HG02571 (cell line): Measurements from ENCODE around the gene CST1.
"Not testable (repeated sequence)": the region's sequence is repeated elsewhere in the genome, so short reads cannot be mapped to it uniquely, and the experiment has no call there.

Experiments
- ATAC-seq: cut with Tn5 transposase; IDR thresholded peaks from one replicate; pipeline ENCODE4 v1.9.1; 2021; ENCODE audit warnings: mild to moderate bottlenecking, moderate library complexity; ENCODE audit not compliant: unreplicated experiment

The CST1 gene

DNA sequence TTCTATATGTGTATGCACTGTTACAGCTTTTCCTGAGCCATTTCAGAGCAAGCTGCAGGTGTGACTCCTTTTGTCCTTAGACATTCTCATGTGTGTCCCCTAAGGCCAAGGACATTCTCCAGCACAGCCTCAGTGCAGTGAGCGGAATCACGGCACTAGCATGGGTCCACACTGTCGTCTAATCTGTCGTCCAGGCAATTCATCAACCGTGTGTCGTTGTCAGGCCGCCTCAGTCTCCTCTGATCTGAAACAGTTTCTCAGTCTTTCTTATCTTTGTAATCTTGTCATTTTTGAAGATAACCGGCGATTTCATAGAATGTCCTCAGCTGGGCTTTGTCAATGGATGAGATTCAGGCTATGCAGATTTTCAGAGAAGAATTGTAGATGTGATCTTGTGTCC, 31.4 kb downstream of the CST1 start:
- not testable (repeated sequence) for ATAC-seq

DNA sequence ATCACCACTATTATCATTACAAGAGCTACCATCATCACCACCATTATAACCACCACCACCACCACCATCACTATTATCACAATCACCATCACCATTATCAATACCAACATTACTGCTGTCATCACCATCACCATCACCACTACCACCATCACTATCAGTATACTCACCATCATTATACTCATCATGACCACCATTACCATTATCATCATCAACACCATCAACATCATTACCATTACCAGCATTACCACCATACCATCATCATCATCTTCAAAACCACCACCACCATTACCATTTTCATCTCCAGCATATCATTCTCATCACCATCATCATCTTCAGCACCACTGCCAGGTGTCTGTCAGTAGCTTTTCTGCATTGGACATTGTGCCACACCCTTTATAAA, 39.0 kb downstream of the CST1 start:
- ATAC-seq: not testable (repeated sequence)

DNA sequence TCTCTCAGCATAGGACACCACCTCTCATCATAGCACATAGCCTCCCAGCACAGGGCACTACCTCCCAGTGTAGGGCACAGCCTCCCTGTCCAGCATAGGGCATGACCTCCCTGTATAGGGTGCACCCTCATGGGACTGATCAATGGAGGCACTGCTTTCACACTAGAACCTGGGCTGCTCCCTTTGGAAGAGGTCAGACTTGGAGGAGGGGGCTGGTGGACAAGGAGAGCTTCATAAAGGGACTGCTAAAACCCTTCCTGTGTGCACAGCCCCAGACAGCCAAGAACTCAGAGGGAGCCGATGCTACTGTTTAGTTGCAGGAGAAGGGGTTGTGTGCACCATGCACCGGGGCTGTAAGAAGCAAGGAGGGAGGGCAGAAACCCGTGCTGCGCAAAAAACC, 40.0 kb downstream of the CST1 start:
- ATAC-seq: no peak

DNA sequence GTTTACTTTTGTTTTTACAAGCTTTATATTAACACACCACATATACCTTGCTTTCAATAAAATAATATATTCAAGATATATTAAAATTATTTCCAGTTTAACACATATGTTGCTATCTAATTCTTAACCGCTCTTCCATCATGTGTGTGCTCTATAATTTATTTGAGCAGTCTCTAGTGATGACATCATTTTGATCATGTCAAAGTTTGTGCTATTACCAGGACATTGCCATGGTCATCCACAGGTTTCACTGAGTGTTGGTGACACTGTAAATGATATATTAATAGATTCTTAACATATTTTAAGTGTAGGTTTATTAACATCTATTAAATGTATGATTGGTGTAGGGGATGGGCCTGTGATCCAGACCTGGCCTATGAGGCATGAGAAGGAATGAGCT, 44.8 kb downstream of the CST1 start:
- no peak for ATAC-seq

DNA sequence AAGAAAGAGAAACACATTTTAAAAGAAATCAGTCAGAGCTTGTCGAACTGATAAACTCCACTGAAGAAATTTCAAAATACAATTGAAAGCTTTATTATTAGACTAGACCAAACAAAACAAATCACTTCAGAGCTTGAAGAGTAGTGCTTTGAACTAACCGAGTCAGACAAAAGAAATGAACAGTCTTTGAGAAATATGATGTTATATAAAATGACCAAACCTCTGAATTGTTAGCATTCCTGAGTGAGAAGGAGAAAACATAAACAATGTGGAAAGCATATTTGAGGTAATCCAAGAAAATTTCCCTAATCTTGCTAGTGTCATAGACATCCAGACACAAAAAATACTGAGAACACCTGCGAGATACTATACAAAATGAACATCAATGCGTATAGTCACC, 48.7 kb downstream of the CST1 start:
- ATAC-seq: no peak

DNA sequence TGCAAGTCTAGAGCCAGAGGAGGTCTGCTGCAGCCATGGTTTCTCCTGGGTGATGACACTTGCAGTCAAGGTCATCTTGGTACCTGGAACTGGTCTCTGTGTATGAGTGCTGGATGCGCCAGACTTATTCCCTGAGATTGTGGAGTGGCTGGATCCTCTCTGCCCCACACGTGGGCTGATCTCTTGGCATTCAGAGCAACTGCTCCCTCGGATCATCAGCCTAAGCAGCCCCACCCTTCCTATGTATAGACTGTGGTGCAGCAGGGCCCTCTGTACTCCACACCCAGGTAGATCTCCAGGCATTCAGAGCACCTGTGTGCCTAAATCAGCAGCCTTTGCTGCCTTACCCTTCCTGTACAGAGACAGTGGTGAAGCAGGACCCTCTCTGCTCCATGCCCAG, 49.8 kb downstream of the CST1 start:
- no peak for ATAC-seq

DNA sequence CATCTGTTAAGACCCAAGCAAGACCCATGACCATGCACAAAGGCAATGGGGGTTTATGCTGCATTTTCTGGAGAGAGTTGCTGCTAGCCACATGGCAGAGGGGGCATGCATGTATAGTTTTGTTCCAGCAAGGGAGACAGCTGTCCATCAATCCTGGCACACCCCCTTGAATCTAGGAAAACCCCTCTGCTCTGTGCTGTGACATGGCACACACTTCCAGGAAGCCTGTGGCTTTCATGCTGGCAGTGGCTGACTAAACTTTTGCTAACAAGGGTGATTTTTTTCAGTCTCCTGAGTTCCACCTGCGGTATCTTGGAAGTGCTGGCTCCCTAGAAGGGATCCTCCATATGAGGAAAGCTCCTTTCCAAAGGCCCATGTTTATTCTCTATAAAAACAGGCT, 52.8 kb downstream of the CST1 start:
- ATAC-seq: no peak
